Kidney (tissue), 14 donors: Measurements from ENCODE around the gene SFMBT2. TPM values are rescaled to one million over a fixed set of nuclear protein-coding genes. Genes with fewer than 3 reads are reported as not detected.
A peak's percentile ranks its signal among the peaks of the same experiment; 100 is the strongest.

Experiments used
- DNase-seq, 5 donors: peaks; one replicate each; pipeline ENCODE4 v3.0.0-alpha.2; 2013 to 2020
- FAIRE-seq: peaks from 2 replicates; lab custom pipeline; 2012; peaks lifted over from hg19 to GRCh38; lab: Jason Lieb, UNC
- H3K27ac ChIP-seq, 2 donors: one replicate each; pipeline ENCODE4 v1.7.0; 2013; ENCODE audit warnings: low read depth in 2 of 2, low read length in 2 of 2, inconsistent platforms in 1 of 2
- H3K27me3 ChIP-seq: one replicate; pipeline ENCODE4 v1.7.1; 2013; ENCODE audit warnings: low read length, inconsistent platforms; ENCODE audit not compliant: control insufficient read depth, insufficient read depth
- H3K36me3 ChIP-seq, 3 donors: one replicate each; pipeline versions ENCODE4 v1.7.0 to v1.7.1; 2013; ENCODE audit warnings: low read length in 3 of 3, control low read depth in 1 of 3, inconsistent platforms in 1 of 3; ENCODE audit not compliant: insufficient read depth in 3 of 3, control insufficient read depth in 2 of 3
- H3K4me1 ChIP-seq, 3 donors: one replicate each; pipeline versions ENCODE4 v1.7.0 to v1.7.1; 2013; ENCODE audit warnings: low read length in 3 of 3, inconsistent platforms in 1 of 3, low read depth in 1 of 3; ENCODE audit not compliant: control insufficient read depth in 2 of 3, insufficient read depth in 2 of 3
- H3K4me3 ChIP-seq, 3 donors: one replicate each; pipeline versions ENCODE4 v1.7.0 to v1.8.1; 2013; ENCODE audit warnings: low read length in 3 of 3, control low read depth in 1 of 3, inconsistent platforms in 1 of 3
- H3K9ac ChIP-seq, 3 donors: one replicate each; pipeline versions ENCODE4 v1.7.0 to v1.7.1; 2013; ENCODE audit warnings: low read length in 3 of 3, control low read depth in 1 of 3, inconsistent platforms in 1 of 3
- H3K9me3 ChIP-seq, 3 donors: one replicate each; pipeline versions ENCODE4 v1.7.0 to v1.7.1; 2013; ENCODE audit warnings: low read length in 3 of 3, control low read depth in 1 of 3, inconsistent platforms in 1 of 3; ENCODE audit not compliant: control insufficient read depth in 2 of 3, insufficient read depth in 1 of 3
- CTCF ChIP-seq: IDR thresholded peaks from 3 replicates; pipeline ENCODE4 v1.5.1; 2012; ENCODE audit warnings: mild to moderate bottlenecking, moderate library complexity, borderline replicate concordance; ENCODE audit not compliant: insufficient read depth; ENCODE audit errors: extremely low read depth
- intact Hi-C: fragments of 100-400 bp; cut with DNase I; formaldehyde crosslinking; loops from one replicate; pipeline ENCODE4 v1.11.1; 2022
- polyA plus RNA-seq: library from polyadenylated mRNA; stranded (reverse); fragments of 350-450 nt; fragmentation: Illumina TruSeq; extraction: RNeasy Lipid Tissue Mini Kit (QIAGEN cat#74804); gene quantifications from one replicate; pipeline ENCODE4 v1.2.3, GENCODE V29; 2014; ENCODE audit warnings: low read depth, low replicate concordance; ENCODE audit not compliant: insufficient read depth
- total RNA-seq: library from RNA; stranded (reverse); fragmentation: NEBNext Ultra II Directional; extraction: Animal tissue kit (Norgen Biotek cat#: 25700); gene quantifications from one replicate; pipeline ENCODE4 v1.2.1, GENCODE V29; 2021
- donor health status: control.
- donor health status: control.
- donor health status: control.
- donor health status: control.
- donor health status: control.
- donor health status: DM: yes; HTN: yes; CAD: no.
- donor health status: Normal renal cell carcinoma (clear cell type).

Gene SFMBT2
- total and polyA plus RNA-seq, 2 donors from 2014 or later: 1.2 to 15.3 TPM

DNA sequence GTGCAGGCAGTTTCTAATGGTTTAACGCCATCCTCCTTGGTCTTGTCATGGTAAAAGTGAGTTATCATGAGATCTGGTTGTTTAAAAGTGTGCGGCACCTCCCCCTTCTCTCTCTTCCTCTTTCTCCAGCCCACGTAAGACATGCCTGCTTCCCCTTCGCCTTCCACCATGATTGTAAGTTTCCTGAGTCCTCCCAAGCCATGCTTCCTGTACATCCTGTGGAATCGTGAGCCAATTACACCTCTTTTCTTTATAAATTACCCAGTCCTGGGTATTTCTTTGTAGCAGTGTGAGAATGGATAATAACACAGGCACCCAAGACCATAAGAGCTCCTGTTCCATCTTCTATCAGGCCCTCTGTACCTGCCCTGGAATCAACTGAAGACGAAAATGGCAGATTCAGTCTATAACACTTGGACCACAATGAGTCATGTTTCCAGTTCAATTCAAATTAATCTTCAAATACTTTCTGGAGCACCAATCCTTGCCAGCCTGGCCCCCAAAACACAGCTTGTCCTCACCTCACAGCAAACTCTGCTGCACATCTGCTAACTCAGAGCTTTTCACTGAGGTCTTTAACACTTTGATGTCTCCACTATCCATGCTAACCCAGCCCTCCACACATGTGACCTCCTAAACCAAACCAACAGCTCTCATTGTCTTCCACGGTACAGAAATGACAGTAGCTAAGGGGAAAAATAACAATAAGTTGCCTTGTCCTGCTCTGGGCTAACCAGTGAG is 73.2 kb downstream of the SFMBT2 start:
- peaks cover 0 to 3% (median 2%) of the 10 kb centered on the region in 3 donors for H3K4me1 ChIP-seq
- intact Hi-C loops: no loop called here
- DNase-seq (no peak), FAIRE-seq (no peak)
- no peaks in the 10 kb centered on the region for H3K36me3 ChIP-seq
- H3K9me3 ChIP-seq: no peaks in the 10 kb centered on the region
- no peaks in the 10 kb centered on the region for H3K27me3 ChIP-seq
- no peak overlapping the region for H3K9ac ChIP-seq
- no peak overlapping the region for H3K27ac ChIP-seq
- no peak for TF ChIP-seq CTCF
- H3K4me3 ChIP-seq: no peak overlapping the region

DNA sequence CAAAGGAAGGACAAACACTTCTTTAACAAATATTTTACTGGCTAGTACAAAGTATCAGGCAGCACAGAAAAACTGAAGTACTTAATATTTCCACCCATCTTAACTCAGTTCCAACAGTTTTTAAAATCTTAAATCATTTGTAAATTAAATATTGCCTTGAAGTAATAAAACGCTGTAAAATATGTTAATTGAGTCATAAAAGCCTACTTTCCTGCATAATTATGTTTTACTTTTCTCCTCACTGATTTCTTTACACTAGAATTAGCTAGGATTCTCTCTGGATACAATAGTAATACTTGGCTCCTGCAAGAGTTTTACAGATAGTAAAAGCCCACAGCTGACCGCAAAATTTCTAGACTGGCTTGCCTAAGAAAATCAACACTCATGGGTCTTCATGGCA is 74.9 kb downstream of the SFMBT2 start:
- no peak for DNase-seq
- H3K27ac ChIP-seq: no peak overlapping the region
- no peak for FAIRE-seq
- H3K27me3 ChIP-seq: no peaks in the 10 kb centered on the region
- no peak for TF ChIP-seq CTCF
- peaks cover 0 to 3% (median 2%) of the 10 kb centered on the region in 3 donors for H3K4me1 ChIP-seq
- intact Hi-C loops: no loop called here
- H3K9me3 ChIP-seq: no peaks in the 10 kb centered on the region
- no peaks in the 10 kb centered on the region for H3K36me3 ChIP-seq
- no peak overlapping the region for H3K4me3 ChIP-seq
- H3K9ac ChIP-seq: no peak overlapping the region

DNA sequence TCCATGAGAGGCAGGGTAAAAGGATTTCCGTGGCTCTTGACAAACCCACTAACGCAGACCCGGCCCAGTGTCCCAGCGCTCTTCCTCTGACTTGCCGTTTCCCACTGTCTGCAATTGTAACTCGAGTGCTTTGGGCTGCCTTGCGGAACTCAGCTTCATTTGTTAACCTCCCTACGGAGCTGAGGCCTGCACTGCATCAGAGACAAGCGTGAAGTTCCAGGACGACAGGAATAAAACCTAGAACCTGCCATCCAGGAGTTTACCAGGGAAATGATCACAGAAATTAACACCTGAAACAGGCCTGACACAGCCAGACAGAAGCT is 76.2 kb downstream of the SFMBT2 start:
- Histone ChIP-seq H3K36me3 (no peaks in the 10 kb centered on the region), H3K9ac (no peak overlapping the region), H3K4me3 (no peak overlapping the region), H3K27ac (peak overlapping the region in 1 of 2 donors; percentile 71), H3K27me3 (no peaks in the 10 kb centered on the region), H3K9me3 (no peaks in the 10 kb centered on the region), H3K4me1 (peaks cover 0 to 2% (median 0%) of the 10 kb centered on the region in 3 donors)
- DNase-seq: peak in 3 of 5 donors; percentile 16 to 41 (median 40)
- intact Hi-C loops: no loop called here
- FAIRE-seq: no peak
- TF ChIP-seq CTCF: no peak
